Dermis microvascular lymphatic vessel endothelial cell (primary cell): ENCODE results near the gene FAM120B. TPM values are rescaled to one million over a fixed set of nuclear protein-coding genes. Genes with fewer than 3 reads are reported as not detected.
A peak's percentile ranks its signal among the peaks of the same experiment; 100 is the strongest.

Source experiments
- DNase-seq, 2 donors: peaks; one replicate each; pipeline versions ENCODE4 v3.0.0 to v3.0.0-alpha.2; 2010; ENCODE audit warnings: low read depth in 2 of 2
- total RNA-seq: library from RNA; depleted of rRNA; stranded (reverse); fragments of >200 nt; gene quantifications from 2 replicates; pipeline ENCODE4 v1.2.1, GENCODE V29; 2014

Gene FAM120B
- total RNA-seq, 1 donor from 2014 or later, result 9.0 TPM

DNA sequence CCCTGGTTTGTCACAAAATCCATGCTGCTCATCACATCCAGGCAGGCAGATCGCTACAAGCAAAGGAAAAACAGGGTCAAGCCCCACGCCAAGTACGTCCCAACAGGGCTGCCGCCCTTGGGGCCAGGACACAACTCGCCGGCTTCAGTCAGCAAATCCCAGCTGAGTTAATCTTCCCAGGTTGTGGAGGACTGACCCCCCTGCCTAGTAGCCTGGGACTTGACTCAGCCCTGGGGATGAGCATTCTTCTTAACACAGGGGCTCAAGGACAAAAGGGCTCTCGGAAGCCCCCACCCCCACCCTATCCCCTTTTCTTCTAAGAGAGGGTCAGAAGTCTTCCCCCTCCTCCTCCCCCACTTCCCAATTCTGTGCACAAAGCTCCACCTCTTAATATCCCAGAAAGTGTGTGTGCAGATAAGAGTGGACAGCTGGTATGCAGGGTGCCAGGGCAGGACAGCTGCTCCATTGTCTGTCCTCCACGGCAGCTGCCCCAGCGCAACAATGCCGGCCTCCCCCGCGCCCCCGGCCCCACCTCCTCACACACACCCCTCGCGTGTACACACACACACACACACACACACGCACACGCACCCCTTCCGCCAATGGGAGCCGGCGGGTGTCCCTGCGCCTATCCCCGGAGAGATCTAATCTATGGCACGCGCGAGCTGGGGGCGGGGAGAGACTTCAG lies 20.2 kb upstream of the FAM120B start:
- DNase-seq, result no peak

DNA sequence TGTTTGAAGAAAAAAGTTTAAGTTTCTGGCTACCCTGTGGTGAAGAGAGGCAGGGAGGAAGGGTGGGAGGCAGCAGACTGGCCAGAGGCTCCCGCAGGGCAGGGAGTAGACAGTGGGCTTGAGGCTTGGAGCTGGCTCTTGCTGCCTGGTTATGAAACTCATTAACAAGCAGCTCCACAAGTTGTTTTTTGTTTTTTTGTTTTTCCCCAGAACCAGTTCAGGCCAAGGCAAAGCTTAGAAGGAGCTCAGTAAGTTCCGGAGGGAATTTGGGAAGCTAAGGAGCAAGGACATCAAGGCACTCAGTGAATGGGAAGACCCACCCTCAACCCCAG lies 19.7 kb upstream of the FAM120B start:
- no peak for DNase-seq

DNA sequence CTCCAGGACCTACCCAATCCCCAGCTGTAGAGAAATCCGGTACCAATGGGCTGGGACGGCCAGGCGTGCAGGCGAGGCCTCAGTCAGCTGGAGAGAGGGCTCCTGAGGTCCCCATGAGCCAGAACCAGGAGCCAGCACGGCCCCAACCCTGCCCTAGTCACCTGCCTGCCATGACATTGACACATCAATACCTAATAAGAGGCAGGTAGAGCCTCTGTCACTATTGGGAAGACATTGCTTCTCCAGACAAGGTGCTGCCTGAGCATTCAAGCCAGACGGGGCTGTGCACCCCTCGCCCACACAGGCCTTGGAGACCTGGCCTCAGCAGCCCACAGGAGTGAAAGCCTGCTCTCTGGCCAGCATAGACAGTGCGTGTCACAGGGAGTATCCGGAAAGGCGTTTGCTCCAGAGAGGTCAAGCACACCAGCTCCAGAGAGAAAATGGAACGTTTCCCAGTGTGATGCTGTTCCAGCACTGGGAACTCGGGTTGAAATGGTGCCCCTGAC lies 19.1 kb upstream of the FAM120B start:
- DNase-seq, result peak in 1 of 2 donors; percentile 65

DNA sequence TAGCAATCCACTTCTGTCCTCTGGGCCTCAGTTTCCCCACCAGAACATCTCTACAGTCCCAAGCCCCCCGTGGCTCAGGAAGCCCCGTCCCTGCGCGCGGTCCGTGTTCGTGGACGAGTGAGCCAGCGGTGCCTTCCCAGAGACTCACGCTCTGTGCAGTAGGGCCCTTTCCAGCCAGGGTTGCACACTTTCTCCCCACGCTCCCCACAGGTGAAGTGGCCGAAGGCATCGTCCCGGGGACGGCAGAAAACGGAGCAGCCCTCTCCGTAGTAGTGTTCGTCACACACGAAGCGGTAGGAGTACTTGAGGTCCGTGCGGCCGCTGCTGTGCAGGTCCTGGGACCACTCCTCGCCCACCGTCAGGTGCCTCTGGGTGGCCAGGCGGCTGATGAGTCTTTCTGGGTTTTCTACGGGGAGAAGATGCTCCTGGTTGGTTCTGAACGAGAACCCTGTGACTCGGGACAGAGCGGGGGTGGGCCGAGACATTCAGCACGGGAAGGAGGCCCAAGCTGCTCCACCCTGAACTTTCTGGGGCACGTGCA lies 18.4 kb upstream of the FAM120B start:
- DNase-seq, result no peak

DNA sequence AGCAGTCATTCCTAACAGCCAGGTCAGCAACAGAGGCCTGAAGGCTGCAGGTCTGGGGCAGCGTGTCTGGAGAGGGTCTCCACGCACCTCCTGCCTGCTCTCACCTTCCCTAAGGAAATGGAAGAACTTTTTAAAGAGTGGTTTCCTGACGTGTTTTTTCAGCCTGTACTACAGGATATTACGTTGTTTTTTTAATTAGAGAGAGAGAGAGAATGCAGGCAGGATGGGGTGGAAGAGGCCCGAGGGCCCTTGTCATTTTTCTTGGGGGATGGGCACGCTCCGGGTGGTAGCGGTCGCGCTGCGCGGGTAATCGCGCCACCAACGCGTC lies 17.7 kb upstream of the FAM120B start:
- DNase-seq, result no peak

DNA sequence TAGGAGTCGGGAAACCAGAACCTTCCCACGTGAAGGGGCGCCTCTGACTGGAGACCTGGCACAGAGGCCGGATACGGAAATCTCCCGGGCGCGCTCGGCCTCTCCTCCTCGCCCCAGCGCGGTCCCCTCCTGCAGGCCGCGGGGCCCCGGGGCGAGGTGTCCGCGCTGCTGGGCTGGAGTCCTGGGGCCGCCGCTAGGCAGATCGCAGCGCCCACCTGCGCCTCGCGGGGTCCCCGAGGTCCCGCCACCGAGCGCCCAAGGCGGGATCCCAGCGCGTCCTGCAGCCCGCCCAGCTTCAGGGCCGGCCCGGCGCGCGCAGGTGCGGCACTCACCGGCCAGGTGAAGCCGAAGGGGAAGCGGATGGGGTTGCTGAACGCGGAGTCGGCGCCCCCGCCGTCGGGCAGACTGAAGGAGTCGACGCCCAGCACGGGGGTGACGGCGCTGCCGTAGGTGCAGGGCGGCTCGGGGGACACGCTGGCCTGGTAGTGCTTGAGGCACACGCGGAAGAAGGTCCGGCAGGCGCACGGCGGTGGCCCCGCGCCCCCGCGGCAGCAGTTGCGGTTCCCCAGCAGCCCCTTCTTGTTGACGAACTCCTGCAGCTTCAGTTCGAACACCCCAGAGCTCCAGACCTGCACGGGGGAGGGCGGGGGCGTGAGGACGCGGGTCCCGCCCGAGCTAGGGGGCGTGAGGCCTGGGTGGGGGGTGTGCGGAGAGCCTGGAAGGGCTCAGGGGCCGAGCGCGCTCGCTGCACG lies 17.2 kb upstream of the FAM120B start:
- DNase-seq, result peak in 1 of 2 donors; percentile 31

DNA sequence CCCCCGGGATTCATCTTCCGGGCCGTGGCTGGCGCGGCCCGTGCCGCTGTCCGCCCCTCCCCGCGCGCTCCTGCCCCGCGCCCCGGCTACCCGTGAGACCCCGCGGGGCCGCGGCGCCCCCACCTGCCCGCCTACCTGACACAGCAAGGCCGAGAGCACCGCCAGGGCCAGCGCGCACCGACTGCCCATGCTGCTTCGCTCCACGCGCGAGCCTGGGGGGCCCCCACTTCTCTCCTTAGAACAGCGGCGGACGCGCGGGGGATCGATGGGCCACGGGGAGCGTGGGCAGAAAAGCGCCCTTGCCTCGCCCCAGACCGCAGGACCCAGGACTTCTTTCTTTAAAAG lies 16.6 kb upstream of the FAM120B start:
- no peak for DNase-seq

DNA sequence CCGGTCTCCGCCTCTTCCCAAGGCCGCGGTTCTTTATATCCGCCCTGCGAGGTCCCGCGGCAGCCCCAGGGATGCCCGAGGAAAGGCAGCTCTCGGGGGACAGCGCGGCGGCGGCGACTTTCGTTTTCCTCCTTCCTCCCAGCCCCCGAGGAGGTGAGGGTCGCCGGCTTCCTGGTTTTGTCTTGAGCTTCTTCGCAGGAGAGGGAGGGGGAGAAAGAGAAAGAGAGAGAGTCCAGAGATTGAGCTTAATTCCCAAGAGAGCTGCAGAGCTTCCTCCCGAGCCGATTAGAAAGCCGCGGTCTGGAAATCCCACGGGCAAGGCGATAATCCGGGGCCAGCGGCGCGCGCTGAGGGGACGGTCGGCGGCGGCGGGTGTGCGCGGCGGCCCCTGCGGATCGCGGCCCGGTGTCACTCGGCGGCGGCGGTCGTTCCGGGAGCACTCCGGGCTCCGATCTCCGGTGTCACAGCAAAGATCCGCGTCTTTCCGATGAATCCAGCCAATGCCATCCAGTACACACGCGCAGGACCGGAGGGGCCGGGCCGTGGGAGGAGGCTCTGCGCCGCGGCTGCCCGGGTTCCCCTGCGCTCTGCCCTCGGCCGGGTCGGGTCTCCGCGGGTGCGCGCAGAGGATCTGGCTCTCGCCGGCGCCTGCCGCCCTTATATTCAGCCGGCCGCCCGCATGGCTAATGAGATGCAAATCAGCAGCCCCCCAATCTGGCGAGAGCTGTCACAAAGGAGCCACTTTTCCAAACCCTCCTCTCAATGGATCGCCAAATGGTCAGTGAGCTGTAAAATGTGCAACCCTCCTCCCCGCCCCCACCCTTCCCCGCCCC lies 16.0 kb upstream of the FAM120B start, which contains the start of gene DLL1:
Gene DLL1, minus strand, starts transcription at position 783 of the 833 bp plus-strand sequence. CDS start 939 bp downstream, outside the sequence.
- DNase-seq, result peak in 1 of 2 donors; percentile 54

DNA sequence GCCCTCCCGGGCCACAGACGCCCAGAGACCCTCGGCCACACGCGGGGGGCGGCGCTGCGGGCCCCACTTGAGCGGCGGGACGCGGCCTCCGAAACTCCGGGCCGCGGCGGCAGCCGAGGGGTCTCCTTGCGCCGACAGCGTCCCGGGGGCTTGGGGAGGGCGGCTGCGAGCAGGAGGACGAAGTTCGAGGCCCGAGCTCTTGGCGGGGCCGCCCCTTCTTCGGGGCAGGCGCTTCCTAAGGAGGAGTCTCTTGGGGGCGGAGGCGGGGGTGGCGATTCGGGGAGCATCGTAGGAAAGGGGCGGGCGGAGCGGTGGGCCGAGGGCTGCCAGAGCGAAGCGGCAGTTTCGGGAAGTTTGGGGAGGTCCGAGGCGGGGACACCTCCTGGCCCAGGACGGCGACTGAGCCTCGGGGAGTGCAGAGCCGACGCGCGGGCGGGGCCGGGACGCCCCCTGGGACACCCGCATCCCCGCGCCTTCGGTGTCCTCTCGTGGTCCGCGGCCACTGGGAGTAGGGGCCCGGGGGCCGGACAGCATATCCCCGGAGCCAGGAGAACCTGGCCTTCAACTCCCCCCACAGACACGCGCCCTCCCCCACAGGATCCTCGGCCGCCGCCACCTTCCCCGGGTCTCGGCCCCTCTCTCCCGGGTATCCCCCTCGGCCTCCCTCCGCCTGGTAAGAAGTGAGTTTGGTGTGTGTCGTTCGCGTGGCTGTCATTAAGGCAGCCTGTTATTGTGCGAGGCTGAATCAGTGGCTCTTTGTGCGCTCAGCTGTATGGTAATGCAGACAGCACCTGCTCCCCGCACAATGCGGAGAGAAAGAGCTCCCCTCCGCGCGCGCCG lies 15.1 kb upstream of the FAM120B start:
- peak; percentile 55 to 58 for DNase-seq

DNA sequence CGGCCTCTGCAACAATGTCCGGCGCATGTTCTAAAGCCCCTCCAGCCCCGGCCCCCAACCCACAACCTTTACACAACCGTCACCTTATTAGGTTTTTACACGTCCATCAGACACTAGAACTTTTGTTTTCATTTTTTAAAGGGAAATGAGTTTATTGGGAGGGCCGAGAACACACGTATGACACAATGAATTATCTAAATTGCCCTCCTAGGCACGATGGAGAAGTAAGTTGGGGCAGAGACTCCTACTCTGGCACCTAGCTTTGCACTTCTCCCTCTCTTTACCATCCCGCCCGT lies 14.5 kb upstream of the FAM120B start:
- DNase-seq, result no peak

DNA sequence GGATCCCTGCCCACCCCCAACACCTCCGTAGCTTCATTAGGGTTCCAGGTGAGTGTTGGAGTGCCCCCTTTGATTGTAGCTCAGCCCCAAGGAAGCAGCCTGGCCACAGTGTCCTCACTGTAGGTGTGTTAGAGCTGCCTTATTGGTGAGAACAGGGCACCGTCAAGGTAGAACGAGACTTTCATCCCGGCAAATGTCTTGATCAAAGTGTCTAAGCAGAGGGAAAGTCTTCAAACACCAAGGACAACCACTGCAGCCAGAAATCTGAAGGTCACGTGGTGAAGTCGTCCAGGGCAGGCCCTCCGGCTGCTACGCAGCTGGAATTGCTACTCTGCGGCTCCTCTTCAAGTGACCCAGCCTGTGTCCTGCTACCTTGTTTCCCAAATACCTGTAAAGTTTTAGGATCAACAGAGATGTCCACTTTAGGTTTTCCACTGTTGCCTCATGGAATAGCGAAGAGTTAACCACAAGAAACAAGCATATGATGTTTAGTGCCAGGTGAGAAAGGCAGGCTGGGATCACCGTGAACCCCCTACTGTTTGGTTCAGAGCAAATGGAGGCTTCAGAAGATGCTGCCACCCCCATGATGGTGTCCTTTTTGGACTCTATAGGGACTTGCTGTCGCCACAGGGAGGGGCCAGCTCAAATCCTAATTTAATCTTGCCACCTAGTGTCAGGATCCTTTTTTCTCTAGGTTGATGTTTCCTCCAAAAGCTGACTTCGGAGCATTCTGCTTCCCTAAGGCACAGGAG lies 14.0 kb upstream of the FAM120B start:
- no peak for DNase-seq

DNA sequence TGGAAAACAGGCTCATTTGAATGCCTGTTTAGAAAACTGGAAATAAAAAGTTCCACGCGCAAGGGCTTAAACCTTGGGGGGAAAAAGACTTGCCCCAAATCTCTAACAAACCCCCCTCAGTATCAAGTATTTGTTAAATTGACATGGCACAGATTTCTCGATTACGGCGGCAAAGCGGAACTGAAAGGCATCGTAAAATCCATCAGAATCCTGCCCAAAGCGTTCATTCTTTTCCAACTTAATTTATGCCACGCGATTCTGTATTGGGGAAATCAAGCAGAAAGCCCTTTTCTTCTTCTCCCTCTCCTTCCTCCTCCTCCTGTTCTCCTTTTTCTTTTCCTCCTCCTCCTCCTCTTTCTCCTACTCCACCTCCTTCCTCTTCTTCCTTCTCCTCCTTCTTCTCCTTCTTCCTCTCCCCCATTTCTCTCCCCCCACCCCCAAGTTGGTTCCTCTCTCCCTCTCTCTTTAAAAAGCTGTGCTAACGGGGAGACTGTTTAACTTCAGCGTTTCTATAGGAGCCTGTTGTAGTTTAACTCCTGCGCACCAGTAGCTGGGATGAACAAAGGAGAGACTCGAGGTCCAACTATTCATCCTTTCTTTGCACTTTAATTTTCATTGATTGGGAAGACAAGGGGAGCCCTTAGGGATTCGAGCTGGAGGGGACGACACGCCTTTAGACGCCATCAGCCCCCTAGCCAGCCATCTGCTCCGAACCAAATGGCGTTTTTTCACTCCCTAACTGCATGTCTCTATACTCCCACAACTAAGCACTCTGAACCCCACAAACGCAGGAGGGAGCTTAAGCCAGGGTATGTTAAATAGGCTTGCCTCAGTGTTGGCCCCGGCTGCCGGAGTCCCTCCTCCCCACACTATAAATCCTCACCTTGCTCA lies 13.0 kb upstream of the FAM120B start:
- no peak for DNase-seq

DNA sequence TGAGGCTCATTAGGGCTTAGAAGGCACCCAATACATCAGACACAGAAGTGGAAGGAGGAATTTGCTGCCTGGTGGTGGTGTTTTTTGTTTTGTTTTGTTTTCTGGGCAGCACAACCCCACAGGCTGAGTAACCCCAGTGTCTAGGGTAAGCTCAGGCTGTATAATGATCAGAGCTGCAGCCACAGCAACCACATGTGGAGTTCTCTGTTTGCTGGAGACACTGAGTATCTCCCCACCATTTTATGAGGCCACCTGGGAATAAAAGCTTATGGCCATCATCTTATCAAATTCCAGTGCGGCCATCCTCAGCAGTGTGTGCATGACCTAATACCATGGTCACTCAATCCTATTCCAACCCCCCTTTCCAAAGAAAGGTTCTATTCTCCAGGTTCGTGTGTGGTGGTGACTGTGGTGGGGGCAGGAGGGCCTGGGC lies 12.2 kb upstream of the FAM120B start:
- DNase-seq, result no peak

DNA sequence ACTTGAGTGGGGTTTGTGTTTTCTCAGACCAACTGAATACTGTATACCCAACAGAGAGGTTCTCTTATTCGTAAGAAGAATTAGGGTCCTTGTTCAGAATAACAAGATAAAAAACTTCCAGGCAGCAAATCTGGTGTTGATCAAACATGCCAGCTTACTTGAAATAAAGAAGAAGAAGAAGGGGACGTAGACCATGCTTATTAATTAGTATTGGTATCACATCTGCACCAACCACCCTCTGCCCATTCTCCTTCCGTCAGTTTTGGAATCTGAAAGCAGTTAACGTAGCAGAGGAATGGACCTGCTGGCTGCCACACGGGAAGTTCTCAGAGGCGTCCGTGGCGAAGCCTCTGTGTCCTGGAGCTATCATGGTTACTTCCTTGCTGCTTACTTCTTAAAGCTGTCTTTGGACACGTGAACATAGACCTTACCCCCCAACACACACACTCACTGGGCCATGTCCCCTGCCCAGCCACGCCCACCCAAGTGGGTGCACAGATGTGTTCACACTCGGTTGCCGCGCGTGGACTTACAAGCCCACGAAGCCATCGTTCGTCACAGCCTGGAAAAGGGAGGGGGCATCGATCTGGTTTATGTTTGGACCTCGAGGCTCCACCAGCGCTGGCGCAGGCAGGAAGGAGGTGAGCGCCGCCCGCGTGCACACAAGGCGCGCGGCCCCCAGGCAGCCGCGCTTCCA lies 11.6 kb upstream of the FAM120B start:
- no peak for DNase-seq

DNA sequence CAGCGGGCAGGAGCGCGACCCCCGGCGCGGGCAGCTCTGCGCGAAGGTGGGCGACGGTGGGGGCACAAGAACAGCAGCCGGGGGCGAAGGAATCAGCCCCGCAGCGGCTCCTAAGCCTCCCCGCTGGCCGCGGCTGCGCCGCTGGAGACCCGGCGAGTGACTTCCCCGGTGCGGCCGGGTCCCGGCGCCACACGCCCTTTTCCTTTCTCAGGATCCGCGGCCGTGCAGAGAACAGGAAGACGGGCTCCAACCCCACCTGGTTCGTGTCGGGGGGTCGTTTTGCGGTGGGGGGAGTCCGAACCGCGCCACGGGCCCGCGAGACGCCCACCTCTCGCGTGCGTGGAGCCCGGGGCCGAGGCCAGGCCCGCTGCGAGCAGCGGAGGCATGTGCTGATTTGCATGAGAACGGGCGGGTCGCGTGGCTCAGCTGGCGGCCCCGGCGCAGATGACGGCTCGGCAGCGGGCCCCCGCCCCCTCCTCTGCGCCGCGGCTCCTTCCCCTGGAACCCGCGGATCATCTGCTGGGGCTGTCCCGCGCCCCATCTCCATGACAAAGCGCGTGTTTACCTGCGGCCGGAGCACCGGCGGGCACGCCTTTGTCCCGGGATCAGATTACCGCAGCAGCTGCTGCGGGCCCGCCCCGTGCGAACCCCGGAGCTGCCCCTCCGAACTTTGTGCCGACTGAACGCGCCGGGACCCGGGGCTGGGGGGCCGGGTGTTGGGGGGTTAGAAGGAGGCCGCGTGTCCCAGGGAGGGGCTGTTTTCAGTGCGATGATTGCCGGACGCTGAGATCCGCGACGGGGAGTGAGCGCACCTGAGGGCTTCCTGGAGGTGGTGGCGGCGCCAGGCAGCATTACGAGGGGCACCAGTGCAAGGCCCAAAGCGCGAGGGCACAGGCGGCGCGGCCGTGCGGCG lies 10.8 kb upstream of the FAM120B start:
- DNase-seq, result peak in 1 of 2 donors; percentile 31

DNA sequence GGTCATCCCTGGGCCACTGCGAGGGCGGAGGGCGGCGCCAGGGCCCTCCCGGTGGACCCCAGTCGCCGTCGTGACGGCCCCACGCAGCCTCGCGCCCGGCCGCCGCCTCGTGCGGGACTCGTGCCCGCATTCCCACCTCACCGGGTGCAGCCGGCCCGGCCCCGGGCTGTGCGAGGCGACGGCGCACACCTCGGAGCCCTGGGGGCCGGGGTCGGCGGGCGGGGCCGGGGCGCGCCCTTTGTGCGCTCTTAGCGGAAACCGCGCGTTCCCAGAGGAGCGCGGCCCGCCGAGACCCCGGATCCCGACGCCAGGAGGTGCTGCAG lies 10.2 kb upstream of the FAM120B start:
- DNase-seq, result no peak

DNA sequence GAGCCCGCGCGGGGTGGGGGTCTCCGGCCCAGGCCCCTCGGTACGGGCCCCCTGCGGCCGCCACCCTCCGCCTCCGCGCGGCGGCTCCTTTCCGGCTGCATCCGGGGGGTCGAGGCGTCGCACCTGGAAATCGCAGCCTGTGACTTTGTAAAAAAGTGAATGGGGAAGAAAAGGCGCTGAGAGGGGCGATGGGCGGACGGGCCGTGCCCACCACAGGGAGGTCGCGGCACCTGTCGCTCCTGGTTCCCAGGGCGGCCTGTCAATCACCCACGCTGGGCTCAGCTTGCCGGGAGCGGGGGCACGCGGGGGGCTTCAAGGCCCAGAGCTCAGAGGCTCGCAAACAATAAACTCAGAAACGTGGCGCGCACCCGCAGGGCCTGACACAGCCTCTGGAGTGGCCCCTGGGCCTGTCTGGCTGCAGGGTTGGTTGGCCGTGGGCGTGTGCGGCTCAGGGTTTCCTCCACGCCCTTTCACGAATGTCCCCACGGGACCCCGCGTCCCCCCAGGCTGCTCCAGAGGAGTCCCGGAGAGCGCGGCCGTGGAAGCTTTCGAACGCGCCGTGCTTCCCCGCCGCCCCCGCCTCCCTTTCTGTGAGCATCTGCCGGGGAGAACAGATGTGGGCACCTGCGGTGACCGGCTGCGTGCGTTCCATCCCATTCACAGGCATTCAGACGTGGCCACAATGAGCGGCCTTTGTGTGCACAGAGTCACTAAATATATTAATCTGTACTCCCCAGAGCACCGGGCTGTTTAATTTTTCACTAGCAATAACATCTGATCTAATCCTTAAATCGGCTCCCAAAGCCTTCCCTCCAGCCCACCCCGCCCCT lies 9.6 kb upstream of the FAM120B start:
- DNase-seq, result no peak
